GM12892 (cell line): ENCODE results near the gene MDFIC.

ENCODE experiments used
- DNase-seq: peaks from one replicate; pipeline ENCODE4 v3.0.0; 2011; ENCODE audit not compliant: insufficient read length
- FAIRE-seq: peaks from 2 replicates; lab custom pipeline; 2011; peaks lifted over from hg19 to GRCh38; lab: Jason Lieb, UNC
- POLR2A ChIP-seq: IDR thresholded peaks from 2 replicates; pipeline ENCODE4 v1.6.1; 2011; ENCODE audit warnings: low read depth, low read length, control low read depth
- POLR2AphosphoS5 ChIP-seq: IDR thresholded peaks from 2 replicates; pipeline ENCODE4 v1.6.1; 2011; ENCODE audit warnings: low read depth, low read length, control low read depth
- TAF1 ChIP-seq: IDR thresholded peaks from 2 replicates; pipeline ENCODE4 v1.6.1; 2011; ENCODE audit warnings: low read depth, mild to moderate bottlenecking, control low read depth, low read length, borderline replicate concordance

The MDFIC gene

DNA sequence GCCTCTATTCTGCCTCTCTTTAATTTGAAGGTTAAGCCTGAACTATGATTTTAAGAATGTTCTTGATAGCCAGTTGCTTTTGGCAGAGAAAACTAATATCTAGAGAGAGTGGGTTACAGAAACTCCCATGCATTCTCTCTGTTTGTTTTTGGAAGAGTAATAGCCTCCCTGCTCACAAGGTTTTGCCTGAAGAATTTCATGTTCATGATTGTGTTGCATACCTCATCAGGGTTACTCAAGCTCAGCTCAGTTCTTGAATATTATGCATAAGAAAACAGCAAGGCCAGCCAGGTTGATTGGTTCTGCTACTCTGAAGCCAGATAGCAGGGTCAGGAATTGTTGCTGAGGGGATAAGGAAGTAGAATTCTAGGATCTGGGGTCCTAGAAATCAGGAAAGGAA lies 137.4 kb downstream of the MDFIC start:
- FAIRE-seq, result peak; percentile 46
- DNase-seq, result no peak
- no peak for TF ChIP-seq TAF1

DNA sequence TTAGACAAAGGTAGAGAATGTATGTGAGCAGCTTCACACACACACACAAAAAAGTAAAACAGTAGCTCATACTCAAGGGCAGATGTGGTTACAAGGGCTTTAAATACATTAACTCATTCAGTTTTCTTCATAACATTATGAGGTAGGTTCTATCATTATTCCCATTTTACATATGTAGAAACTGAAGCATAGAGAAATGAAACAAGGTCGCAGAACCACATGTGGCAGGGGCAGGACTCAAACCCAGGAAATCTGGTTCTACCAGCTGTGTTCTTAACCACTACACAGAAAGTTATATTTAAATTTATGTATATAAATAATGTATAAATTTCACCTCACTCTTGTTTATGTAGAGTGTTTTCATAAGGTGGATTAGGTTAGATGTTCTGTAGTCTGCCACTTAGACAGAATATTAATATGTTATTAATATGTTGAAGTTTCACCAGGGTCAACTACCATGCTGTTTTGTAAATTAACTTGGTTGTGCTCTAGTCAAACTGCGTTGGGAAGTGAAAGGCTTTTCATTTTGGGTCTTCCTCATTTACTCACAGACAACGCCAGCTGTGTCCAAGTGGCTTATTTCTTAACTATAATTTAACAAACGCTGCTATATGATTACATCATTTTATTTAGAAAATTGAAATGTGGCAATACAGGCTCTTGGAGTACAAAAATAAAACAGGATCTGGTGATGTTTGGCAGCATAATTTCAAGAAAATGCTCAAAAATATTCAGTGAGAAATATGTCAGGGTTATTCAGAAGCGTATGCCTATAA lies 138.4 kb downstream of the MDFIC start:
- no peak for DNase-seq
- TF ChIP-seq TAF1 (no peak), POLR2AphosphoS5 (no peak), POLR2A (no peak)
- FAIRE-seq, result no peak

DNA sequence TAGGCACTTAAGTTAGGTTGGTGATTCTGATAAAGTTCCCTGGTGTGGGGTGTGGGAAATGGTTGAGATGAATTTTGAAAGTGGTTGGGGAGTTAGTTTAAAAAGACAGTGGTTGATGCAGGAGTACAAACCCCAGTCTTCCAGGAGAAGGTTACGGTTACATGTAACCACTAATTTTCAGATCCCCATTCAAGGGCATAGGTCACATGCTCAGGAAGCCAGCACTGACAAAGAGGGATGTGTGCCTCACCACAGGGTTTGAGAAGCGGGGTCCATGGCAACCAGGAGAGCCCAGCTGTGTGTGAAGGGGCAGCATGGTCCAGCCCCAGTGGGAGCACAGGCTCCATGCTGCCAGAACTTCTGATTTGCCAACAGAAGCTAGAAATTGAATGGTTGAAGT lies 144.2 kb downstream of the MDFIC start:
- TF ChIP-seq POLR2AphosphoS5 (no peak), TAF1 (no peak), POLR2A (no peak)
- FAIRE-seq, result peak; percentile 78
- no peak for DNase-seq

GRCh38 chr7:115066634-115067033 lies 144.7 kb downstream of the MDFIC start:
- FAIRE-seq (peak; percentile 33), DNase-seq (no peak)
- TF ChIP-seq TAF1 (no peak), POLR2A (no peak), POLR2AphosphoS5 (no peak)

DNA sequence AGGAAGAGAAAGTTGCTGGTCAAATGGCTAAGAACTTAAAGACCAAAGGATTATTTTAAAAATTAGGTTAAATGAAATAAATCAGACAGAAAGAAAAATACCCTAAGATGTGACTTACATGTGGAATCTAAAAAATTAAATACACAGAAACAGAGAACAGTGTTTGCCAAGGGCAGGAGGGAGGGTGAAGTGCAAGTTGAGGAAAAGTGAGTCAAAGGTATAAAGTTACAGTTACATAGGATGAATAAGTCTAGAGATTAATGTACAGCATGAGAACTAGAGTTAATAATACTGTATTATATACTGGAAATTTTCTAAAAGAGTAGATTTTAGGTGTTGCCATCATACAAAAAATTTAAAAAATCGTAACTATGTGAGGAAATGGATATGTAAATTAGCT lies 146.3 kb downstream of the MDFIC start:
- no peak for FAIRE-seq
- TF ChIP-seq TAF1, result no peak
- DNase-seq, result no peak
